Gastroesophageal sphincter (tissue), 3 donors: ENCODE results near the gene FARS2.

Experiments
- EP300 ChIP-seq: sonication (generic); formaldehyde crosslinking; IDR thresholded peaks from one replicate; pipeline ENCODE4 v1.6.1; 2017; ENCODE audit warnings: antibody characterized with exemption, mild to moderate bottlenecking
- POLR2A ChIP-seq, 2 donors: fragments of 450-650 bp; IDR thresholded peaks; one replicate each; pipeline ENCODE4 v1.6.1; 2017; ENCODE audit warnings: antibody characterized with exemption in 2 of 2, mild to moderate bottlenecking in 2 of 2, moderate library complexity in 1 of 2
- POLR2AphosphoS5 ChIP-seq: sonication (generic); formaldehyde crosslinking; IDR thresholded peaks from one replicate; pipeline ENCODE4 v1.6.1; 2017; ENCODE audit warnings: antibody characterized with exemption
- TF ChIP-seq, protein P1 (sequence below), 4 experiments: fragments of 200-600 bp in 2 of 4; fragments of 450-650 bp in 2 of 4; sonication (generic) in 1 of 4; IDR thresholded peaks; one replicate each; pipeline ENCODE4 v1.5.1; 2017 to 2019; ENCODE audit warnings: antibody characterized with exemption in 4 of 4, mild to moderate bottlenecking in 2 of 4, moderate library complexity in 2 of 4

DNA sequence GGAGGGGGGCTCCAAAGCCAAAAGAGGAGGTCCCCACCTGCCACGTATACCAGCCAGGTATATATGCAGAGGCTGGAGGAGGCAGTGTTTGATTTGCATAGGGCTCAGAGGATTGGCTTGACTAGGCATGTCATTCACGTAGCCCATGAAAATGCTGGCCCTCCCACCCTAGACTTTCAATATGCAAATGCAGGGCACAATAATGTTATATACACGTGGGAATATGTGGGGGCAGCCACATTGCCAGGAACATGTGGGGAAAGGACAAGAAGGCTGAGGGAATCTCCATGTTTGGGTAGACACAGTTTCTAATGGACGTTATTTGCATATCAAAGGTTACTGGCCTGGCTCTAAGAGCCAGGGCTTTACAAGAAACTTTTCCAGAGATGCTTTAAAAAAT lies 301.8 kb downstream of the FARS2 start:
- TF ChIP-seq POLR2A (IDR thresholded peaks at IDR 0.05) (no peak), POLR2AphosphoS5 (no peak), EP300 (no peak)
- TF ChIP-seq, protein P1, sequence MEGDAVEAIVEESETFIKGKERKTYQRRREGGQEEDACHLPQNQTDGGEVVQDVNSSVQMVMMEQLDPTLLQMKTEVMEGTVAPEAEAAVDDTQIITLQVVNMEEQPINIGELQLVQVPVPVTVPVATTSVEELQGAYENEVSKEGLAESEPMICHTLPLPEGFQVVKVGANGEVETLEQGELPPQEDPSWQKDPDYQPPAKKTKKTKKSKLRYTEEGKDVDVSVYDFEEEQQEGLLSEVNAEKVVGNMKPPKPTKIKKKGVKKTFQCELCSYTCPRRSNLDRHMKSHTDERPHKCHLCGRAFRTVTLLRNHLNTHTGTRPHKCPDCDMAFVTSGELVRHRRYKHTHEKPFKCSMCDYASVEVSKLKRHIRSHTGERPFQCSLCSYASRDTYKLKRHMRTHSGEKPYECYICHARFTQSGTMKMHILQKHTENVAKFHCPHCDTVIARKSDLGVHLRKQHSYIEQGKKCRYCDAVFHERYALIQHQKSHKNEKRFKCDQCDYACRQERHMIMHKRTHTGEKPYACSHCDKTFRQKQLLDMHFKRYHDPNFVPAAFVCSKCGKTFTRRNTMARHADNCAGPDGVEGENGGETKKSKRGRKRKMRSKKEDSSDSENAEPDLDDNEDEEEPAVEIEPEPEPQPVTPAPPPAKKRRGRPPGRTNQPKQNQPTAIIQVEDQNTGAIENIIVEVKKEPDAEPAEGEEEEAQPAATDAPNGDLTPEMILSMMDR (IDR thresholded peaks at IDR 0.05), result no peak
